ENCODE data around the gene PRSS1.

DNA sequence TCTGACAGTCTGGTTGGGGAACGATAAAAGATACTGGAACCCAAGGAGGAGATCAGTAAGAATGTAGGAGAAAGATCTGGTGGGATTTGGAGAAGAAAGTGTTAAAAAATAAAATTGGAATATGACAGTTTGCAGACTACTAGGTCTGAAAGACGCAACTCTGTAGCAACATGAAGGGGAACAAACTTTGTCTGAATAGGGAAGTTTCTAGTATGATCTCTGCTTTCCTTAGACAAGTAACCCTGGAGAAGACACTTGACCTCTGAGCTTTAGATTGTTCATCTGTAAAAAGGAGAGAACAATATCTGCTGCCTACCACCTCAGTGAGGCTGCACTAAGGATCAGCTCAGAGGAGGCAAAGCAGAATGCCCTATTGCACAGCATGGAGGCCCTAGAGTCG, 3.0 kb upstream of the PRSS1 start:
- TF ChIP-seq, protein P1, sequence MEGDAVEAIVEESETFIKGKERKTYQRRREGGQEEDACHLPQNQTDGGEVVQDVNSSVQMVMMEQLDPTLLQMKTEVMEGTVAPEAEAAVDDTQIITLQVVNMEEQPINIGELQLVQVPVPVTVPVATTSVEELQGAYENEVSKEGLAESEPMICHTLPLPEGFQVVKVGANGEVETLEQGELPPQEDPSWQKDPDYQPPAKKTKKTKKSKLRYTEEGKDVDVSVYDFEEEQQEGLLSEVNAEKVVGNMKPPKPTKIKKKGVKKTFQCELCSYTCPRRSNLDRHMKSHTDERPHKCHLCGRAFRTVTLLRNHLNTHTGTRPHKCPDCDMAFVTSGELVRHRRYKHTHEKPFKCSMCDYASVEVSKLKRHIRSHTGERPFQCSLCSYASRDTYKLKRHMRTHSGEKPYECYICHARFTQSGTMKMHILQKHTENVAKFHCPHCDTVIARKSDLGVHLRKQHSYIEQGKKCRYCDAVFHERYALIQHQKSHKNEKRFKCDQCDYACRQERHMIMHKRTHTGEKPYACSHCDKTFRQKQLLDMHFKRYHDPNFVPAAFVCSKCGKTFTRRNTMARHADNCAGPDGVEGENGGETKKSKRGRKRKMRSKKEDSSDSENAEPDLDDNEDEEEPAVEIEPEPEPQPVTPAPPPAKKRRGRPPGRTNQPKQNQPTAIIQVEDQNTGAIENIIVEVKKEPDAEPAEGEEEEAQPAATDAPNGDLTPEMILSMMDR (IDR thresholded peaks at IDR 0.05), result no peak
- TF ChIP-seq POLR2A (IDR thresholded peaks at IDR 0.05), result no peak
- no peak for TF ChIP-seq EP300 (IDR thresholded peaks at IDR 0.05)
